Tibial nerve (tissue), 4 donors: ENCODE data around the gene MEOX1. TPM values are rescaled to one million over a fixed set of nuclear protein-coding genes. Genes with fewer than 3 reads are reported as not detected.

ENCODE experiments used
- DNase-seq, 2 donors: peaks; one replicate each; pipeline ENCODE4 v3.0.0-alpha.2; 2019; ENCODE audit warnings: low spot score in 2 of 2
- H3K27ac ChIP-seq, 4 donors: fragments of 200-600 bp; sonication (generic) in 3 of 4; one replicate each; pipeline ENCODE4 v1.5.1; 2017 to 2019; ENCODE audit warnings: mild to moderate bottlenecking in 1 of 4
- H3K27me3 ChIP-seq, 2 donors: fragments of 200-600 bp; sonication (generic) in 1 of 2; one replicate each; pipeline versions ENCODE4 v1.5.1 to v1.6.0; 2017 to 2019
- H3K36me3 ChIP-seq, 3 donors: fragments of 200-600 bp; sonication (generic); one replicate each; pipeline ENCODE4 v1.5.1; 2018 to 2019
- H3K4me1 ChIP-seq, 4 donors: fragments of 200-600 bp; sonication (generic) in 3 of 4; one replicate each; pipeline ENCODE4 v1.5.1; 2017 to 2019
- H3K4me3 ChIP-seq, 4 donors: fragments of 200-600 bp; sonication (generic) in 3 of 4; one replicate each; pipeline ENCODE4 v1.5.1; 2017 to 2019; ENCODE audit warnings: mild to moderate bottlenecking in 1 of 4, moderate library complexity in 1 of 4
- H3K9me3 ChIP-seq, 4 donors: fragments of 200-600 bp; sonication (generic) in 3 of 4; one replicate each; pipeline ENCODE4 v1.5.1; 2017 to 2019
- CTCF ChIP-seq, 5 experiments: fragments of 200-600 bp in 3 of 5; fragments of 450-650 bp in 2 of 5; sonication (generic) in 3 of 5; IDR thresholded peaks; one replicate each; pipeline ENCODE4 v1.5.1; 2016 to 2019; ENCODE audit warnings: antibody characterized with exemption in 5 of 5, mild to moderate bottlenecking in 3 of 5, moderate library complexity in 2 of 5
- EP300 ChIP-seq, 2 donors: sonication (generic); formaldehyde crosslinking; IDR thresholded peaks; one replicate each; pipeline ENCODE4 v1.6.1; 2017; ENCODE audit warnings: antibody characterized with exemption in 2 of 2, mild to moderate bottlenecking in 1 of 2
- POLR2A ChIP-seq, 2 donors: fragments of 450-650 bp; IDR thresholded peaks; one replicate each; pipeline ENCODE4 v1.6.1; 2017; ENCODE audit warnings: antibody characterized with exemption in 2 of 2, mild to moderate bottlenecking in 2 of 2, moderate library complexity in 2 of 2
- WGBS, 2 donors: methylation state at CpG; one replicate each; pipeline ENCODE4 v1.1.5; 2018; 5-methylcytosine and 5-hydroxymethylcytosine counted together
- total RNA-seq, 4 donors: library from RNA; depleted of rRNA; stranded (reverse); fragments of >200 nt; gene quantifications; one replicate each; pipeline ENCODE4 v1.1.0, GENCODE V29; 2016

The MEOX1 gene
- total RNA-seq, 4 donors from 2014 or later = 4.2 to 12.5 (median 5.3) TPM

- no peaks in the 10 kb centered on the region for H3K36me3 ChIP-seq
- no peak overlapping the region for H3K4me3 ChIP-seq
- TF ChIP-seq POLR2A (IDR thresholded peaks at IDR 0.05) (no peak), EP300 (IDR thresholded peaks at IDR 0.05) (no peak), CTCF (IDR thresholded peaks at IDR 0.05) (no peak)
- no peaks in the 10 kb centered on the region for H3K9me3 ChIP-seq
- H3K27ac ChIP-seq = no peak overlapping the region
- peaks cover 0 to 19% of the 10 kb centered on the region in 2 donors for H3K27me3 ChIP-seq
- H3K4me1 ChIP-seq = no peaks in the 10 kb centered on the region
- WGBS, 2 donors = 61 to 92% methylated on average over 2 to 3 of the region's 3 CpGs
- no peak for DNase-seq
Observed at GRCh38 chr17:43703630-43704029, 41.9 kb upstream of the MEOX1 start.

- no peak for TF ChIP-seq EP300 (IDR thresholded peaks at IDR 0.05)
- TF ChIP-seq POLR2A (IDR thresholded peaks at IDR 0.05) = no peak
- TF ChIP-seq CTCF (IDR thresholded peaks at IDR 0.05) = no peak
- Histone ChIP-seq H3K9me3 (no peaks in the 10 kb centered on the region), H3K4me3 (no peak overlapping the region), H3K27me3 (peaks cover 0 to 19% of the 10 kb centered on the region in 2 donors), H3K36me3 (no peaks in the 10 kb centered on the region), H3K27ac (no peak overlapping the region), H3K4me1 (no peaks in the 10 kb centered on the region)
- DNase-seq = no peak
- WGBS, 2 donors = 56 to 63% methylated on average over 4 of the region's 4 CpGs
Observed at GRCh38 chr17:43702637-43703036, 40.9 kb upstream of the MEOX1 start.

GRCh38 chr17:43701318-43701743 lies 39.6 kb upstream of the MEOX1 start:
- Histone ChIP-seq H3K4me3 (no peak overlapping the region), H3K27me3 (peaks cover 0 to 19% of the 10 kb centered on the region in 2 donors), H3K4me1 (peaks cover 0 to 5% (median under 1%) of the 10 kb centered on the region in 4 donors), H3K9me3 (no peaks in the 10 kb centered on the region), H3K27ac (no peak overlapping the region), H3K36me3 (no peaks in the 10 kb centered on the region)
- WGBS, 2 donors = 52 to 54% methylated on average over 16 of the region's 16 CpGs
- TF ChIP-seq POLR2A (IDR thresholded peaks at IDR 0.05) (no peak), EP300 (IDR thresholded peaks at IDR 0.05) (no peak), CTCF (IDR thresholded peaks at IDR 0.05) (no peak)
- no peak for DNase-seq

GRCh38 chr17:43699438-43699756 lies 37.7 kb upstream of the MEOX1 start:
- no peak overlapping the region for H3K4me3 ChIP-seq
- no peaks in the 10 kb centered on the region for H3K9me3 ChIP-seq
- H3K36me3 ChIP-seq = no peaks in the 10 kb centered on the region
- peaks cover 0 to 9% (median 3%) of the 10 kb centered on the region in 4 donors for H3K4me1 ChIP-seq
- DNase-seq = no peak
- H3K27ac ChIP-seq = no peak overlapping the region
- TF ChIP-seq POLR2A (IDR thresholded peaks at IDR 0.05) (no peak), EP300 (IDR thresholded peaks at IDR 0.05) (no peak), CTCF (IDR thresholded peaks at IDR 0.05) (no peak)
- H3K27me3 ChIP-seq = peaks cover 0 to 12% of the 10 kb centered on the region in 2 donors
- 74 to 88% methylated on average over 3 of the region's 3 CpGs for WGBS, 2 donors

- Histone ChIP-seq H3K4me3 (no peak overlapping the region), H3K9me3 (no peaks in the 10 kb centered on the region), H3K4me1 (peaks cover 0 to 9% (median 3%) of the 10 kb centered on the region in 4 donors), H3K36me3 (no peaks in the 10 kb centered on the region), H3K27ac (no peak overlapping the region), H3K27me3 (peaks cover 0 to 12% of the 10 kb centered on the region in 2 donors)
- TF ChIP-seq POLR2A (IDR thresholded peaks at IDR 0.05) = no peak
- no peak for TF ChIP-seq CTCF (IDR thresholded peaks at IDR 0.05)
- TF ChIP-seq EP300 (IDR thresholded peaks at IDR 0.05) = no peak
- DNase-seq = no peak
- 71 to 74% methylated on average over 7 of the region's 7 CpGs for WGBS, 2 donors
Observed at GRCh38 chr17:43698678-43699437, 37.1 kb upstream of the MEOX1 start.
